ENCODE results near the gene MNX1.

GRCh38 chr7:156966387-156966786 lies 44.1 kb downstream of the MNX1 start:
- TF ChIP-seq, protein P1, sequence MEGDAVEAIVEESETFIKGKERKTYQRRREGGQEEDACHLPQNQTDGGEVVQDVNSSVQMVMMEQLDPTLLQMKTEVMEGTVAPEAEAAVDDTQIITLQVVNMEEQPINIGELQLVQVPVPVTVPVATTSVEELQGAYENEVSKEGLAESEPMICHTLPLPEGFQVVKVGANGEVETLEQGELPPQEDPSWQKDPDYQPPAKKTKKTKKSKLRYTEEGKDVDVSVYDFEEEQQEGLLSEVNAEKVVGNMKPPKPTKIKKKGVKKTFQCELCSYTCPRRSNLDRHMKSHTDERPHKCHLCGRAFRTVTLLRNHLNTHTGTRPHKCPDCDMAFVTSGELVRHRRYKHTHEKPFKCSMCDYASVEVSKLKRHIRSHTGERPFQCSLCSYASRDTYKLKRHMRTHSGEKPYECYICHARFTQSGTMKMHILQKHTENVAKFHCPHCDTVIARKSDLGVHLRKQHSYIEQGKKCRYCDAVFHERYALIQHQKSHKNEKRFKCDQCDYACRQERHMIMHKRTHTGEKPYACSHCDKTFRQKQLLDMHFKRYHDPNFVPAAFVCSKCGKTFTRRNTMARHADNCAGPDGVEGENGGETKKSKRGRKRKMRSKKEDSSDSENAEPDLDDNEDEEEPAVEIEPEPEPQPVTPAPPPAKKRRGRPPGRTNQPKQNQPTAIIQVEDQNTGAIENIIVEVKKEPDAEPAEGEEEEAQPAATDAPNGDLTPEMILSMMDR (conservative IDR thresholded peaks at IDR 0.05; ENCODE audit: low read length): no peak
- TF ChIP-seq EZH2phosphoT487 (IDR thresholded peaks at IDR 0.05; ENCODE audit: borderline replicate concordance): no peak

Measured in Loucy (cell line).